Loucy (cell line): ENCODE results near the gene DBN1.

ENCODE experiments used
- H2AFZ ChIP-seq: fragments of 200-600 bp; sonication (generic); 2 replicates; pipeline ENCODE4 v1.6.0; 2016; ENCODE audit warnings: antibody characterized with exemption, mild to moderate bottlenecking, low read length, moderate library complexity
- H3F3A ChIP-seq: fragments of 200-600 bp; 2 replicates; pipeline ENCODE4 v1.6.0; 2016; ENCODE audit warnings: antibody characterized with exemption, low read depth, mild to moderate bottlenecking
- H3K27me3 ChIP-seq: fragments of 200-600 bp; sonication (generic); 2 replicates; pipeline ENCODE4 v1.6.1; 2014; ENCODE audit warnings: low read length, mild to moderate bottlenecking; ENCODE audit not compliant: insufficient read depth, poor library complexity, severe bottlenecking
- H3K36me3 ChIP-seq: fragments of 200-600 bp; sonication (generic); 2 replicates; pipeline ENCODE4 v1.6.1; 2016; ENCODE audit warnings: low read length; ENCODE audit not compliant: insufficient read depth
- H3K4me1 ChIP-seq: fragments of 200-600 bp; sonication (generic); 2 replicates; pipeline ENCODE4 v1.5.1; 2014; ENCODE audit warnings: low read length, mild to moderate bottlenecking; ENCODE audit not compliant: insufficient read depth, poor library complexity, severe bottlenecking
- H3K4me2 ChIP-seq: fragments of 200-600 bp; sonication (generic); 2 replicates; pipeline ENCODE4 v1.6.0; 2014; ENCODE audit warnings: antibody characterized with exemption, low read length, low read depth, mild to moderate bottlenecking; ENCODE audit not compliant: poor library complexity, severe bottlenecking
- H3K4me3 ChIP-seq: fragments of 200-600 bp; sonication (generic); 2 replicates; pipeline ENCODE4 v1.5.1; 2014; ENCODE audit warnings: low read length, mild to moderate bottlenecking, mixed read lengths; ENCODE audit not compliant: poor library complexity, severe bottlenecking
- H3K79me2 ChIP-seq: fragments of 200-600 bp; sonication (generic); 2 replicates; pipeline ENCODE4 v1.6.1; 2014; ENCODE audit warnings: low read length; ENCODE audit not compliant: insufficient read depth
- H3K9ac ChIP-seq: fragments of 200-600 bp; sonication (generic); 2 replicates; pipeline ENCODE4 v1.6.0; 2014; ENCODE audit warnings: mild to moderate bottlenecking, low read depth, low read length, moderate library complexity; ENCODE audit not compliant: poor library complexity, severe bottlenecking
- H3K9me2 ChIP-seq: fragments of 200-600 bp; sonication (generic); replicated peaks from 2 replicates; pipeline ENCODE4 v1.6.1; 2016; ENCODE audit warnings: low read depth, low read length, mixed read lengths
- H3K9me3 ChIP-seq: fragments of 200-600 bp; sonication (generic); 2 replicates; pipeline ENCODE4 v1.6.1; 2014; ENCODE audit warnings: mild to moderate bottlenecking, antibody characterized with exemption, low read length, low read depth; ENCODE audit not compliant: insufficient read depth
- H4K20me1 ChIP-seq: fragments of 200-600 bp; sonication (generic); 2 replicates; pipeline ENCODE4 v1.6.0; 2014; ENCODE audit warnings: antibody characterized with exemption, low read length, mild to moderate bottlenecking; ENCODE audit not compliant: insufficient read depth, poor library complexity, severe bottlenecking
- CTCF ChIP-seq: fragments of 200-600 bp; sonication (generic); conservative IDR thresholded peaks from 2 replicates; pipeline ENCODE4 v1.5.1; 2014; ENCODE audit warnings: mild to moderate bottlenecking, antibody characterized with exemption, low read length
- EZH2phosphoT487 ChIP-seq: fragments of 200-600 bp; IDR thresholded peaks from 2 replicates; pipeline ENCODE4 v1.6.1; 2018; ENCODE audit warnings: antibody characterized with exemption, mild to moderate bottlenecking, moderate library complexity, borderline replicate concordance

DBN1 gene

GRCh38 chr5:177470759-177471536, 2.5 kb downstream of the DBN1 start:
- Histone ChIP-seq H3K9ac (peak overlapping the region; percentile 32), H3K4me3 (peak overlapping the region; percentile 89), H4K20me1 (peaks cover 34% of the 10 kb centered on the region)

GRCh38 chr5:177469750-177470525, 3.5 kb downstream of the DBN1 start:
- H3K9ac ChIP-seq = peak overlapping the region; percentile 32
- no peaks in the 10 kb centered on the region for H3K27me3 ChIP-seq
- H3K4me1 ChIP-seq = peaks cover 16% of the 10 kb centered on the region
- peaks cover 45% of the 10 kb centered on the region for H3K79me2 ChIP-seq
- peaks cover 21% of the 10 kb centered on the region; the same call in 1 of the 2 replicates for H3K36me3 ChIP-seq
- no peaks in the 10 kb centered on the region for H3K9me3 ChIP-seq
- peaks cover 34% of the 10 kb centered on the region for H4K20me1 ChIP-seq
- no peak overlapping the region for H2AFZ ChIP-seq
- TF ChIP-seq CTCF = no peak
- TF ChIP-seq EZH2phosphoT487 = no peak
- no peaks in the 10 kb centered on the region for H3K9me2 ChIP-seq
- H3K4me3 ChIP-seq = peak overlapping the region; percentile 89
- H3K4me2 ChIP-seq = peak overlapping the region; percentile 91
- no peaks in the 10 kb centered on the region for H3F3A ChIP-seq

More at GRCh38 chr5:177470759-177471536, 2.5 kb downstream of the DBN1 start:
- Histone ChIP-seq H3K9me2 (no peaks in the 10 kb centered on the region), H3F3A (no peaks in the 10 kb centered on the region), H2AFZ (no peak overlapping the region), H3K36me3 (peaks cover 13% of the 10 kb centered on the region; the same call in 1 of the 2 replicates), H3K4me2 (peak overlapping the region; percentile 91), H3K9me3 (no peaks in the 10 kb centered on the region), H3K27me3 (no peaks in the 10 kb centered on the region), H3K79me2 (peaks cover 45% of the 10 kb centered on the region), H3K4me1 (peaks cover 16% of the 10 kb centered on the region)
- TF ChIP-seq CTCF (no peak), EZH2phosphoT487 (no peak)

GRCh38 chr5:177468685-177469628, 4.5 kb downstream of the DBN1 start:
- Histone ChIP-seq H3F3A (no peaks in the 10 kb centered on the region), H3K4me1 (peaks cover 16% of the 10 kb centered on the region), H3K27me3 (no peaks in the 10 kb centered on the region), H3K9me3 (no peaks in the 10 kb centered on the region), H3K79me2 (peaks cover 45% of the 10 kb centered on the region), H3K4me3 (no peak overlapping the region), H4K20me1 (peaks cover 34% of the 10 kb centered on the region), H3K36me3 (peaks cover 21% of the 10 kb centered on the region; the same call in 1 of the 2 replicates), H3K9me2 (no peaks in the 10 kb centered on the region), H3K4me2 (peak overlapping the region; percentile 91), H2AFZ (no peak overlapping the region), H3K9ac (peak overlapping the region; percentile 32)
- TF ChIP-seq EZH2phosphoT487 (no peak), CTCF (no peak)
